Measurements from ENCODE around the gene GOLGA8Q.
"Not testable (repeated sequence)": the region's sequence is repeated elsewhere in the genome, so short reads cannot be mapped to it uniquely, and the experiment has no call there.

GOLGA8Q gene, protein sequence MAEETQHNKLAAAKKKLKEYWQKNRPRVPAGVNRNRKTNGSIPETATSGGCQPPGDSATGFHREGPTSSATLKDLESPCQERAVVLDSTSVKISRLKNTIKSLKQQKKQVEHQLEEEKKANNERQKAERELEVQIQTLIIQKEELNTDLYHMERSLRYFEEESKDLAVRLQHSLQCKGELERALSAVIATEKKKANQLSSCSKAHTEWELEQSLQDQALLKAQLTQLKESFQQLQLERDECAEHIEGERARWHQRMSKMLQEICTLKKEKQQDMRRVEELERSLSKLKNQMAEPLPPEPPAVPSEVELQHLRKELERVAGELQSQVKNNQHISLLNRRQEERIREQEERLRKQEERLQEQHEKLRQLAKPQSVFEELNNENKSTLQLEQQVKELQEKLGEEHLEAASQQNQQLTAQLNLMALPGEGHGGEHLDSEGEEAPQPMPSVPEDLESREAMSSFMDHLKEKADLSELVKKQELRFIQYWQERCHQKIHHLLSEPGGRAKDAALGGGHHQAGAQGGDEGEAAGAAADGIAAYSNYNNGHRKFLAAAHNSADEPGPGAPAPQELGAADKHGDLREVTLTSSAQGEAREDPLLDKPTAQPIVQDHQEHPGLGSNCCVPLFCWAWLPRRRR

DNA sequence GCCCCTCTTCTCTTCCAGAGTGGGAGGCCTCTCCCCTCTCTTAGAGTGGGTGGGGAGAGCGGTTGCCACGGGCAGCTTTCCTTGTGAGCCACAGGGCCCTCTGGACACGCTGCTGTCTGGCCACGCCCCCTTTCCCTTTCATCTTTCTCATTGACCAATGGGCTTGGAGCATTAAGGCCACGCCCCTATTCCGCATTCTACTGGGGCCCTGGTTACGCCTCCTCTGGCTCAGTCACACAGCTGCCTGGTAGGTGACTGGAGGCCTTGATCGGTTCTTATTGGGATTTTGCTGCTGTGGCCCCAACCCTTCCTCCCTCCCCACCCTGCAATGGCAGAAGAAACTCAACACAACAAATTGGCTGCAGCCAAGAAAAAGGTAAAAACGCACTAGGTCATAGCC lies at the start of gene GOLGA8Q:
Gene GOLGA8Q (plus strand): TSS at position 301 of the 400 bp plus-strand sequence. CDS start 28 bp downstream, at position 329.
- not testable (repeated sequence) for DNase-seq

DNA sequence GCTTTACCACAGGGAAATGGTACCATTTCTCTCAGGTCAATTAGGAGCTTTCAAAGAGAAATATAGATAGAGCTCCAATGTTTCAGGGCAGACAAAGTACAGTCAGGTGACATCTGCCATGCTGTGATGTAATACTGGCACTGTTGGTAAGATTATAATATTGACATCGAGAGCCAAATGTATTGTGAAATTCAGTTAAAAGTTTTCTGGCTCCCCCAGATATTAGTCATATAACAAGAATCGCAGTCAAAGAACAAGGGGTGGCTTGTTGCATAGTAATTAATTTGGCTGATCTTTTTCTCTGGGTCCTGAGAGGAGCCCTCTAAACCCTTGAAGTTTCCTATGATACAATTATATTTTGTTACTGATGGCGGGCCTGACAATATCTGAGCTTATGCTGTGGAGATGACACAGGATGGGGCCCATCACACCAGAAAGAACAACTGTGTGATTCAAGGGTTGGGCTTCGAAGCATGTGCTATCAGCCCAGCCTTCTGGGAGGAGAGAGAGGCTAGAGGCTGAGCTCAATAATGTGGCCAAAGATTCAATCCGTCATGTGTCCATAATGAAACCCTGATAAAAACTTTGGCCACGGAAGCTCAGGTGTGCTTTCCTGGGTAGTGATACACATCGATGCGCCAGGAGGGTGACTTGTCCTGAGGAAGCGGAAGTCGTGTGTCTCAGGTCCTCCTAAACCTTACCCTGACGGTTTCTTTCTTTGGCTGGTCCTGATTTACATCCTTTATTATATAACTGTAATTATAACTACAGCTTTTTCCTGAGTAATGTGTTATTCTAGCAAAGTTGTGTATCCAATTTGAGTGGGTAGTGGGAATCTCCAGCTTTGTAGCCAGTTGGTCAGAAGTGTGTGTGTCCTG lies 48.7 kb upstream of the GOLGA8Q start:
- not testable (repeated sequence) for DNase-seq

DNA sequence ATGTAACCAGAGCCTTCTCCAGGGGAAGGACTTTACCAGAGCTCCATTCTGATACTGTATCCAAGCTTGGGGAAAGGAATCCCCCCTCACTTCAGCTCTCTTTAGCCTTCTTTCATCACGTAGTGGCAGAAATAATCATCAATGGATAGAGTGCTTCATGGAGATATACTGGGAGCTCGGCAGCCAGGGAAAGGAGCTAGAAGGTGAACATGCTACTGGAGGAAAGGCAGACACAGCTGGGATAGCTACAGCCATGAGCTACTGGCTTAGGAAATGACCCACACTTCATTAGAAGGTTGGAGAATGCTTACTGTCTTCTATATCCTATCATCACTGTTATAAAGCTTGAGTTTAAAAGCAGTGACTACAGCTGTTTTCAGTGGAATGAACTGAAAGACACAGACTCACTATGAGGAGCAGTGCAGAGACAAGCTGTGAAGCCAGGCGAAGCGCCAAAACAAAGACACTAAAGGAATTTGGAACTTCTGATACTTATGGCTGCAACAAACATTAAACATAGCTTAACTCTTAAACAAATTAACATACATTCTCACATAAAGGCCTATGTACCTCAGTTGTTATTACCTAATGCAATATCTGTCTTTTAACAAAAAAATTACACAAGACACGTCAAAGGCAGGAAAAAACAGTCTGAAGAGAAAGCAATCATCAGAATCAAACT lies 47.5 kb upstream of the GOLGA8Q start:
- not testable (repeated sequence) for DNase-seq

DNA sequence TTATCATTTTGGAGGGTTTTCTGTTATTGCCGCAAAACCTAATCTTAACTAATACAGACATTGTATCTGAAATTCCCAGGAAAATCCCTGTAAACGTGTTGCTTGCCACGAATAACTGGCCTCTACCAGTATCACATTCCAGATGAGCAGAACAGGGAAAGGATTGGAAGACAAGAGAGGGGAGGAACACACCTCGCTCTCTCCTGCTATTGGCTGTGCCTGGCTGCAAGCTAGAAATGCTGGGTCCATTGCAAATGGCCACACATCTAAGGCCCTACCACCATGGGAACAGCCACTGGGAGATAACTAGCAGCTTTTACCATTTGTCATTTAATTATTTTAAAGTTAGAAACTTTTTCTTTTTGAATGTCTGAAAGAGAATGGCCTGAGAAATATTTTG lies 37.3 kb upstream of the GOLGA8Q start:
- DNase-seq = not testable (repeated sequence)

DNA sequence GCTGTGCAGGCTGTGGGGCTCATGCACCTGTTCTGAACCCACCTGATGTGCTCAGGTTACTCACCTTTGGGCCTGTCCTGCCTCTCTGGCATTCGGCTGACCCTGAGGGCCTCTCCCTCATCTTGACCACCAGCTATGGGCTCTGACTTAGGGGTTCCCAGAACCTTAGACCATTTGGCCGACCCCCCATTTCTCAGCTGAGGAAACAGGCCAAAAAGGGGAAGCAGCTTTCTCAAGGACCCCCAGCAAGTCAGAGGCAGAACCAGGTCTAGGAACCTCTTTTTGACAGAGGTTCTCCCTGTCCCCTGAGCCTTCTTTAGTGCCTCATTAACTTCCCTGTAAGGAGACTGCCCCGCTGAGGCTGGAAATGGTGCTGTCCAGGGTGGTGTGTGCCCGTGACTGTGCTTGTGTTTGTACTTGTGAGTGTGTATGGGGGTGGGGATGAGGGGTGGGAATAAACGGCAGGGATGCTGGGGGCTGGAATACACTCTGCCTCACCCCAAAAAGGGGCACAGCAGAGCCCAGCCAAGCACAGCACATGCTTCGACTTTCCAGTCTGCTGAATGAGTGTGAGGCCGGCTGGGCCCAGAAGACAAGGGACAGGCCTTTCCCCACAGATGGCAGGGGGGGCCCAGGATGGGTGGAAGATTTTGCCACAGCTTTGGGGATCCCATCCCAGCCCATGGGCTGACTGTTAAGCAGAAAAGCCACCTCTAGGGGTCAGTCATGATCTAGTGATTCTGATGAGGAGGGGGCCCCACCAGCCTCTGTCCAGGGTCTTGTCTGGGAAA lies 28.2 kb upstream of the GOLGA8Q start:
- not testable (repeated sequence) for DNase-seq

DNA sequence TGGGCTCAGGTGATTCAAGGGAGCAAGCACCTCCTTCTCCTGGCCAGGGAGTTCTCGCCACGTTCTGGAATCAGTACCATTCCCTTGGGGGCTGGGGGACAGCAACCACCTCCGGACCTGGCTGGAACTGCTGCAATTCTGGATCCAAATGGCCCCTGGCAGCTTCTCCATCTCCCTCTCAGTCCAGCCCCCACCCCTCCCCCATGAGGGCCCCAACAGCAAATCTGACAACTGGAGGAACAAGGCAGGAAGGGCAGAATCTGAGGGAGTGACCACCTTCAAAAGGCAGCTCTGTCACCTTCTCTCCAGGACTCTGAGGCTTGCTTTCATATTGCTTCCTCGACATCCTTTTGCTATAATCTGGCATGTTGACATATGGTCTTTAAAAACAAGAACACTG lies 25.9 kb upstream of the GOLGA8Q start:
- DNase-seq = not testable (repeated sequence)

DNA sequence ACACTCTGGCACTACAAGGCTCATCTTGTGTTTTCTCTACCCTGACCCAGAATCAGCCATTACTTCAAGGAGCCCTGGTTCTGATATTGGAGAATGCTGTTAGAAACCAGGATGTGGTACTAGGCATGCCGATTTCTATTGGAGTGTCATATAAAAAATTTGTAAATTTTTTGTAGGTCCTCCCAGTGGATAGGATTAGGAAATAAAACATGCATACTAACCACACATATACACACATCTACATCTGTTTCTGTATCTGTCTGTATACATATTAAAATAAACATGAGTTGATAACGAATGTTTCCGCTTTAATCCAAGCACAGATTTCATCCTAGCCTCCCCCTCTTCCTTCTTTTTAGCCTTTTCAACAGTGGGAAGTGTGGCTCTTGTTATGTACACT lies 22.8 kb upstream of the GOLGA8Q start:
- not testable (repeated sequence) for DNase-seq

DNA sequence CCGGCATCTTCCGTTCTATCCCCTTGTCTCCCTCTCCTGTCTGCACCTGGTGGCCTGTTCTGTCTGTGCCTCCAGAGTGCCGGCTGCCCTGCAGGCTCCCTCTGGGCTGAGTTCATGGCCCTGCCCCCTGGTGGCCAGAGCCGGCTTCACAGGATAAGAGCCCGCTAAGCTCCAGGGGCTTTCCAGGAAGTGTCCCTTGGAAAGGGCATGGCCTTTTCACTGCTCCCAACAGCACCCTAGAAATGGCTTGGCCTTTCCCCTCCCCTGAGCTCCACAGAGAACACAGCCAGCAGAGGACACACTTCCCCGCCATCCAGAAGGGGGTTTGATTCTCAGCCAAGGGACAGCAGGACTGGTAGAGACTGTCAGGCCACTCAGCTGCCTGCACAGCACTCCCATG lies 15.1 kb downstream of the GOLGA8Q start:
- not testable (repeated sequence) for DNase-seq

DNA sequence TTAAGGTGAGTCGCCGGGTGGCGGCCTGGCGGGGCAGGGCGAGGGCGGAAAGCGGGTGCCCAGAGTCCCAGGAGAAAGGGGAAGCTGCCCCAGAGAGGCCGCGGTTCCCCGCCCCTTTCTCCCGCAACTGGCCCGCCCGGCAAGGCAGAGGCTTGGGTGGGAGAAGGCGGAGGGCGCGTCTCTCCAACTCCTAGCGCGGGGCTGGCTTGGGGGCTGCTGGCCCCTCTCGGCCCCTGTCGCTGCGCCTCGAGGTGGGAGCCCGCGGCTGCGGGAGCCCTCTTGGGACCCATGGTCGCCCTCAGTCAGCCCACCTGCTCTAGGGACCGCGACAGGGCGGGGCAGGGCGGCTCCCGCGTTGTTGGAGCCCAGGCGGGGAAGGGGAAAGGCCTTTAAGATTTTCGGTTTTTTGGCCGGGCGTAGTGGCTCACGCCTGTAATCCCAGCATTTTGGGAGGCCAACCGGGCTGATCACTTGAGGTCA lies 21.2 kb downstream of the GOLGA8Q start:
- not testable (repeated sequence) for DNase-seq

DNA sequence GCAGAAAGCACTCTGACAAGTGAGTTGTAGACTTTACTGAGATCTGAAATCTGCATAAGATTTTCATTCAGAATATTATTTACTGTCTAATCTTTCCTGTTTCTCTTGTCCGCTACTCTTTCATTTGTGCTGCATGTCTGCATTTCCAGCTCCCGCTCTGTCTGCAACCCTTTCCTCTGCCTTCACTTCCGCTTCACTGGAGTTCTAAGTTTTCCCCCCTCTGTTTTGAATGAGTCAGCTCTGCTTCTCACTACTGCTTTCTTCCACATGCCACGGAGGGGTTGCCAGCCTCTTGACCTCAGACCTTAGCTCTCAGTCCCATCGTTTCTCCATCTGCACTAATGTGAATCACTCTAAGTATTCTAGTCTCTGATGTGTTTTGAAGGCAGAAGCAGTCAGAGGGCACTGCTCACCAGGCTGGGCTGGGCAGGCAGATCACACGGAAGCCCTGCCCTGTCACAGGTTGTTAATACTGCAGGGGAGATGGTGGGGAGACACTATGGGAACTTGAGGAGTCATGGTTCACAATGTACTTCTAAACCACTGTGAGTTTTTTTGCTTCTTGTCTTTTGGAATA lies 27.6 kb downstream of the GOLGA8Q start:
- DNase-seq = not testable (repeated sequence)

DNA sequence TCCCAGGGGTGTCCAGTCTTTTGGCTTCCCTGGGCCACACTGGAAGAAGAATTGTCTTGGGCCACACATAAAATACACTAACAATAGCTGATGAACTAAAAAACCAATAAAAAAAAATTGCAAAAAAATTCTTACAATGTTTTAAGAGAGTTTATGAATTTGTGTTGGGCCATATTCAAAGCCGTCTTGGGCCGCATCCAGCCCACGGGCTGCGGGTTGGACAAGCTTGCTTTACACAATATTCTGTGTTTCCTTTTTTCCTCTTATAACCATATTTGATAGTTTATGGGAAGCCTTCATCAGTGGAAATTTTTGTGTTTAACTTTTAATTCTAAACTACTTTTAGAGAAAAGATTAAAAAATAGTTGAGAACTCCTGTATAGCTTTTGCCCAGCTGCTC lies 28.9 kb downstream of the GOLGA8Q start:
- not testable (repeated sequence) for DNase-seq

DNA sequence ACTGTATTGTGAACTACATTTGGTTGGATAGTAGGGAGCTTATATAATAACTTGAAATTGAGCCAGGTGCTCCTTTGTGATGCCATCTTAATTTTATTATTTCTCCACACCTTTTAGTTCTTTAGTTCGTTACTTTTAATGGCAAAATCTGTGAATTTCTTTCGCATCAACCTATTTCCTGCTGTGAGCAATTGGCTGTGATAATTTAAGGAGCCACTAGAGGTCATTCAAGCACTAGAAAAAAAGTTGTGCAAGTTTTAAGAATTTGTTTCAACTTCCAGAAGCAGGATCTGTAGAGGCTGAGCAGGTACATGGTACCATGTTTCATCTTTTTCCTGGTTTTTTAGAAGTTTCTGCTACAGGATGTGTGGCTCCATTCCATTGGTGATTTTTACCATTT lies 47.1 kb downstream of the GOLGA8Q start:
- not testable (repeated sequence) for DNase-seq

DNA sequence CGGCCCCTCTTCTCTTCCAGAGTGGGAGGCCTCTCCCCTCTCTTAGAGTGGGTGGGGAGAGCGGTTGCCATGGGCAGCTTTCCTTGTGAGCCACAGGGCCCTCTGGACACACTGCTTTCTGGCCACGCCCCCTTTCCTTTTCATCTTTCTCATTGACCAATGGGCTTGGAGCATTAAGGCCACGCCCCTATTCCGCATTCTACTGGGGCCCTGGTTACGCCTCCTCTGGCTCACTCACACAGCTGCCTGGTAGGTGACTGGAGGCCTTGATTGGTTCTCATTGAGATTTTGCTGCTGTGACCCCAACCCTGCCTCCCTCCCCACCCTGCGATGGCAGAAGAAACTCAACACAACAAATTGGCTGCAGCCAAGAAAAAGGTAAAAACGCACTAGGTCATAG lies 51.9 kb downstream of the GOLGA8Q start, which contains the start of gene GOLGA8H:
Gene GOLGA8H (plus strand): TSS at position 233 of the 400 bp plus-strand sequence. CDS start 98 bp downstream, at position 331.
- not testable (repeated sequence) for DNase-seq
